ENCODE data around the gene METTL9. TPM values are rescaled to one million over a fixed set of nuclear protein-coding genes. Genes with fewer than 3 reads are reported as not detected.
"Not testable (repeated sequence)": the region's sequence is repeated elsewhere in the genome, so short reads cannot be mapped to it uniquely, and the experiment has no call there.

The METTL9 gene
- total RNA-seq, 1 experiment from 2014 or later = 67.6 TPM

DNA sequence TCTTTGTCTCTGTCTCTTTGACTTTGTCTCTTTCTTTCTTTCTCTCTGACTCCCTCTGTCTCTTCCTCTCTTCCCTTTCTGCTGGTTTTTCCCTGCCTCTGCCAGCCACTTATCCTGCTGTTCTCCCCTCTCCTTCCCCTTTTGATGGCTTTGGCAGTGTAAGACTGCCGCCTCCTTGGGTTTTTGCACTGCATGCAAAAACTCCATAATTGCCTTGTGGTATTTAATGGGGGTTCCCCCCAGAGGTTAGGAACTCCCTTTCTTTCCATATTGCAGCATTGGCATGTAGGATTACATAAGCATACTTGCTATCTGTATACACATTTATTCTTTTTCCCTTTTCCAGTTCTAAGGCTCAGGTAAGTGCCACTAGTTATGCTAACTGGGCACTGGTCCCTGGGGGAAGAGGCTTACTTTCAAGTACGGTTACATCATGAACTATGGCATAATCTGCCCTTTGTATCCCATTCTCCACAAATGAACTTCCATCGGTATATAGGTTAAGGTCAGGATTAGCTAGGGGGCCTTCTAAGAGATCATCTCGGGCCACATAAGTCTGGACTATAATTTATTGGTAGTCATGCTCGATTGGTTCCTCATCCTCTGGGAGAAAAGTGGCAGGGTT is 32.7 kb downstream of the METTL9 start:
- CTCF ChIA-PET = interaction anchor here (1.0 kb wide), 1 partner anchor 25 kb away, joined by 5 read pairs; no protein-coding TSS in a partner anchor

DNA sequence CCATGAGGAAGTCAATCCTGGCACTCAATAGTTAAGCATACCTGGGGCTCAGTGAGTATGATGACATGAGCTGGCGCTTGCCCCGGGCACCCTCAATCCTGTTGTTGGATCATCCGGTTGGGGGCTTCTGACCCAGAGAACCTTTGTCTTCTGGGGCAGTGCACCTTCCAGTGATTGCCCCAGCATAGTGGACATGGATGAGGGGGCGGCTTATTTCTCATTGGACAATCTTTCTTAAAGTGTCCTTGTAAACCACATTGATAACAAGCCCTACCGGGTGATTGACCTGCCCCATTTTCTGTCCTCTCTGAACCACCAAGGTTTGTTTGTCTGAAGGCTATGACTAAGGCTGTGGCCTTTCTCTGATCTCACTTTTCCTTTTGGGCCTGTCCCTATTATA is 34.8 kb downstream of the METTL9 start:
- ChIA-PET CTCF (interaction anchor here (0.8 kb wide), 1 partner anchor 50 kb away, joined by 5 read pairs; no protein-coding TSS in a partner anchor), POLR2A (no interaction called here)
- Mint-ChIP-seq H3K9me3 (ENCODE audit: unreplicated experiment) (no peaks in the 10 kb centered on the region), H3K27me3 (ENCODE audit: insufficient read depth, unreplicated experiment) (no peaks in the 10 kb centered on the region), H3K27ac (ENCODE audit: low read depth, unreplicated experiment) (no peak overlapping the region), H3K36me3 (ENCODE audit: insufficient read depth, unreplicated experiment) (peaks cover 8% of the 10 kb centered on the region), H3K4me1 (ENCODE audit: insufficient read depth, unreplicated experiment) (peaks cover 8% of the 10 kb centered on the region), H3K4me3 (ENCODE audit: unreplicated experiment) (no peak overlapping the region)
- TF ChIP-seq CTCF (IDR thresholded peaks at IDR 0.05; ENCODE audit: unreplicated experiment) = no peak
- intact Hi-C loops (cut with micrococcal nuclease) = no loop called here
- DNase-seq (ENCODE audit: unreplicated experiment) = no peak
- no TSS peak for BruUV-seq (replicated peaks)

More for the DNA sequence above, 32.7 kb downstream of the METTL9 start:
- H3K9me3 Mint-ChIP-seq (ENCODE audit: unreplicated experiment); H3K4me3 Mint-ChIP-seq (ENCODE audit: unreplicated experiment); POLR2A ChIA-PET; H3K27me3 Mint-ChIP-seq (ENCODE audit: insufficient read depth, unreplicated experiment); DNase-seq (ENCODE audit: unreplicated experiment); BruUV-seq (replicated peaks); H3K4me1 Mint-ChIP-seq (ENCODE audit: insufficient read depth, unreplicated experiment); intact Hi-C loops (cut with micrococcal nuclease): not testable (repeated sequence)
- Mint-ChIP-seq H3K27ac (ENCODE audit: low read depth, unreplicated experiment) (peak overlapping the region; percentile 5), H3K36me3 (ENCODE audit: insufficient read depth, unreplicated experiment) (peaks cover 17% of the 10 kb centered on the region)

GRCh38 chr16:21635694-21636093 is 36.3 kb downstream of the METTL9 start:
- H3K27ac Mint-ChIP-seq (ENCODE audit: low read depth, unreplicated experiment); H3K9me3 Mint-ChIP-seq (ENCODE audit: unreplicated experiment); CTCF ChIA-PET; DNase-seq (ENCODE audit: unreplicated experiment); BruUV-seq (replicated peaks); intact Hi-C loops (cut with micrococcal nuclease); H3K4me3 Mint-ChIP-seq (ENCODE audit: unreplicated experiment); H3K4me1 Mint-ChIP-seq (ENCODE audit: insufficient read depth, unreplicated experiment); H3K36me3 Mint-ChIP-seq (ENCODE audit: insufficient read depth, unreplicated experiment); H3K27me3 Mint-ChIP-seq (ENCODE audit: insufficient read depth, unreplicated experiment): not testable (repeated sequence)
- POLR2A ChIA-PET = interaction anchor here (0.6 to 0.8 kb wide), 2 partner anchors 9 to 1011 kb away, joined by 3 to 4 read pairs; no protein-coding TSS in a partner anchor

GRCh38 chr16:21637032-21637968 is 37.9 kb downstream of the METTL9 start:
- Mint-ChIP-seq H3K9me3 (ENCODE audit: unreplicated experiment) (no peaks in the 10 kb centered on the region), H3K4me1 (ENCODE audit: insufficient read depth, unreplicated experiment) (peaks cover 8% of the 10 kb centered on the region), H3K36me3 (ENCODE audit: insufficient read depth, unreplicated experiment) (peaks cover 8% of the 10 kb centered on the region), H3K27me3 (ENCODE audit: insufficient read depth, unreplicated experiment) (no peaks in the 10 kb centered on the region), H3K4me3 (ENCODE audit: unreplicated experiment) (no peak overlapping the region), H3K27ac (ENCODE audit: low read depth, unreplicated experiment) (no peak overlapping the region)
- DNase-seq (ENCODE audit: unreplicated experiment) = no peak
- ChIA-PET POLR2A (interaction anchor here (0.6 to 2.0 kb wide), 6 partner anchors 14 to 36 kb away, joined by 3 to 12 read pairs (median 4); no protein-coding TSS in a partner anchor), CTCF (interaction anchor here (0.7 to 12.5 kb wide), 7 partner anchors 14 to 71 kb away, joined by 3 to 104 read pairs (median 3); no protein-coding TSS in a partner anchor)
- no TSS peak for BruUV-seq (replicated peaks)
- no peak for TF ChIP-seq CTCF (IDR thresholded peaks at IDR 0.05; ENCODE audit: unreplicated experiment)
- intact Hi-C loops (cut with micrococcal nuclease) = no loop called here

Measured in MCF 10A (cell line).